Stomach (tissue), 4 donors: ENCODE results near the gene TSHZ2.

Experiments used
- CTCF ChIP-seq, 7 experiments: fragments of 450-650 bp in 4 of 7; fragments of 200-600 bp in 3 of 7; sonication (generic) in 3 of 7; IDR thresholded peaks; one replicate each; pipeline ENCODE4 v1.5.1; 2016 to 2019; ENCODE audit warnings: antibody characterized with exemption in 7 of 7, control low read depth in 2 of 7, mild to moderate bottlenecking in 1 of 7
- EP300 ChIP-seq: sonication (generic); formaldehyde crosslinking; IDR thresholded peaks from one replicate; pipeline ENCODE4 v1.6.1; 2017; ENCODE audit warnings: antibody characterized with exemption
- POLR2A ChIP-seq, 4 donors: fragments of 450-650 bp; IDR thresholded peaks; one replicate each; pipeline ENCODE4 v1.6.1; 2016; ENCODE audit warnings: antibody characterized with exemption in 4 of 4, control low read depth in 2 of 4, mild to moderate bottlenecking in 1 of 4, moderate library complexity in 1 of 4
- POLR2AphosphoS5 ChIP-seq, 3 donors: sonication (generic); formaldehyde crosslinking; IDR thresholded peaks; one replicate each; pipeline ENCODE4 v1.6.1; 2016; ENCODE audit warnings: antibody characterized with exemption in 3 of 3

DNA sequence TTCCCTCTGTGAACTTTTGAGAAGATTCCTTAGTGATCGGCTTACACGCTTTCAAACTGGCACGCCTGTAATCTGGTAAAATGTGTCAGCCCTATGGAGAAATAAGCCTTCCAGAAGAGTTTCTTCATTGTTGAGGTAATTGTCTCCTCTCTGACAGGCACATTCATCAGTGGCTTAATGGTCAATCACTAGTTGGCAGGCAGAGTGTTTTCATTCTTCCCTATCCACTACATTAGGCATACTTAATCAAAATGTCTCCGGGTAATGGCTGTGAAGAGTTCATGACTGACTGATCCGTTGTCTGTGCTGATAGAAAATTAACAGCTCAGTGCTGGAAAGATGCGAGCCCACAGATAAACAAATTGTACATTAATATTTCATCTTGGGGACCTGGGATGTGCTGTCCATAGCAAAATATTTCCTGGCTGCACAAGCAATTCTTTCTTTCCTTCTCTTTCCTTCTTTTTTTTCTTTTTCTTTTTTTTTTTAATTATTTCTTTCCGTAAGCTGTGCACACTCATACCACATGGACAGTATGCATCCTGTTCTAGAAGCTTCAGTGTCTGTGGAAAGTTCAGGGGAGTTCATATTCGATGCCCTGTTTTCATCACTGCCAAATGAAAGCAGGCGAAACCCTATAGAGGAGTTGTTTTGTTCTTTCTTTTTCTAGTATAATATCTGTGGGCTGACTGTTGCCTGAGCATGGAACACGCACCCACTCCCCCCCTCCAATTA is 31.4 kb downstream of the TSHZ2 start:
- no peak for TF ChIP-seq POLR2AphosphoS5 (IDR thresholded peaks at IDR 0.05)
- no peak for TF ChIP-seq POLR2A (IDR thresholded peaks at IDR 0.05)
- TF ChIP-seq CTCF (IDR thresholded peaks at IDR 0.05) = no peak
- TF ChIP-seq EP300 = no peak
